Effector CD8-positive, alpha-beta T cell (primary cell): ENCODE data around the gene JAG2.

ENCODE experiments used
- DNase-seq: peaks from one replicate; lab custom pipeline; 2025; lab: John Stamatoyannopoulos, UW

JAG2 gene

DNA sequence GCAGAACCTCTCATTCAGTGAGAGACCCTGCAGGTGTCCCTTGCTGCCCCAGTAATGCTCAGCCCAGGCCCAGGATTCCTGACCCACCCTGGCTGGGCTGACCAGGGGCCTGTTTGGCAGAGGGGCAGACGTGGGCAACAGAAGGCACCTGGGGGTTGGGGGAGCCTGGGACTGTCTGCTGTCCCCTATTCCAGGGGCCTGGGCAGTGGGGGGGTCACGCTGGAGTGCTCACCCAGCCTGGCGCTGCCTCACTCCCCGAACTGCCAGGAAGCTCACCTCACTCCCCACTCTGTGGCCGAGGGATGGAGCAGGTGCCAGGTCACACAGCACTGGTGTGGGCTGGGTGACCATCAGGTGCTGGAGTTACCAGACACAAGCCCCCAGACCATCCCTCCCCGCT is 35.1 kb upstream of the JAG2 start:
- DNase-seq = no peak

DNA sequence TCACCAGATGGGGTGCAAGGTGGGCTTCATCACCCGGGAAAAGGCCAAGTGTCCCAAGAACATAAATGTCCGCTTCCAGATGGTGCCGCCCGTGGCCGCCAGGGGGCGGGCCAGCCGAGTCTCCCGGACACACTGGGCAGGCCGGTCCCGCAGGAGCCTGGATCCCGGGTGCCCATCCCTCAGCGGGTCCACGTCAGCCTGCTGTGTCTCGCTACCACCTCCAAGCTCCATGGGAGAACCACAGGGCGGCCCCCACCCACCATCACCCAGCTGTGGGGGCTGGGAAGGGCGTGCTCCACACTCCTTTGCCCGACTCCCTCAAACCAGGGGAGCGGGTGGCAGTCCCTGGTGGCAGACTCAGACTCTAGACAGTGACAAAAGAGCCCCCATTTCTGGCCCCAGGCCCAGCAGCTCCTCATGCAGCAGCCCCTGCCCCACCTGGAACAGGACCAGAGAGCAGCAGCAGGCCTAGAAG is 34.5 kb upstream of the JAG2 start:
- peak; percentile 44 for DNase-seq

DNA sequence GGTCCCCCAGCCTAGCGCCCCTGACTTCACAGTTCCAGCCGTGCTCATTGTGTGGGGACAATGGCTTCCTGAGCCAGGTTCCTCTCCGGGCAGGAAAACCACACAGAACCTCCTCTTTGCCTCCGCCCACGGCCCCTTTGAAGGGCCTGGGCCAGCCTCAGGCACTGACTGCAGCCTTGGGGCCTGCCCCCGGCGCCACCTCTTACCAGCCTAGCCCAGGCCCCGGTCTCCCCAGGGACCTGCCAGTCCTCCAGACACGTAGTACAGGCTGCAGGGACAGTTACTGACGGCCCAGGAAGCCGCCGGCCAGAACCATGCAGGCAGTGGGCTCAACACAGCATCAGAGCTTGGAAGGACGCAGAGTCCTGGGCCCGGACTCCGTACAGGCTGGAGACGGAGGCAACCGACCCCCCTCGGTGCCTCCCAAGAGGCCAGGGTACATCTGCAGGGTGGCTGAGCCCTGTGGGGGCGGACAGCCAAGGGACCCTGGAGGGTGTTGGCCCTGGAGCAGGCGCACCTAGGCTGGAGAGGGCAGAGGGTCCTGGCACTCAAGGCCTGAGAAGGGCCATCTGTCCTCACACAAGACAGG is 33.4 kb upstream of the JAG2 start:
- no peak for DNase-seq

DNA sequence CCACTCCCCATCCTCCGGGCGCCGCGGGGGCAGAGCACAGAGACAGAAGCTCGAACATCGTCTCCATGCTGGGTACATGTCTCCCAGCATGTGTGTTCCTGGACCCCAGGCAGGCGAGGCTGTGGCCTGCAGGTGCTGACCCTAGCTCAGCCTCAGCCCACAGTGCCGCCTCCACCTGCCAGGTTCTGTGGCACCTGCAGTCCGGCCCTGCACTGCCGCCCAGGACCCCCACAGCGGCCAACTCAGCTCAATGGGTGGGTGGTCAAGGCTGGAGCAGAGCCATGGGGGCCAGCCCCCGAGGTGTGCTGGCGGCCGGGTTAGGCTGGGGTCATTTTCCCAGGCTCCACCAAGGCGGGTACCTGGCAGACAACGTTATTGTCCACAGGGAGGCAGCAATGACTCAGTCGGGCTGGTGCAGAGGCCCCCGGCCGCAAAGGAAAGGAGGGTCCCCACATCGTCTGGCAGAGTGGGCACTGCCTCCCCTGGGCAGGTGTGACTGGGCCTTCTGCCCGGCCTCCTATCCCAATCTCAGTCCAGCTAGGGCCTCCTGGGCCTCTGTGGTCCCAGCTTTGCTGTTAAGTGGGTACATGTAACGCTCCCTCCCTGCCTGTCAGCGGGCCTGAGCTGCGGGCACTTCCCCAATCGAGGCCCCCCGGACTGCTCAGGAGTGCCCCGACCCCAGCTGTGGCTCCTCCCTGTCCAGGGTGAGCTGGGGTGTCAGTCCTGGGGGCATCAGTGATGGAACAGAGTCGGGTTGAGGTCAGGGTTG is 32.8 kb upstream of the JAG2 start:
- DNase-seq = no peak

DNA sequence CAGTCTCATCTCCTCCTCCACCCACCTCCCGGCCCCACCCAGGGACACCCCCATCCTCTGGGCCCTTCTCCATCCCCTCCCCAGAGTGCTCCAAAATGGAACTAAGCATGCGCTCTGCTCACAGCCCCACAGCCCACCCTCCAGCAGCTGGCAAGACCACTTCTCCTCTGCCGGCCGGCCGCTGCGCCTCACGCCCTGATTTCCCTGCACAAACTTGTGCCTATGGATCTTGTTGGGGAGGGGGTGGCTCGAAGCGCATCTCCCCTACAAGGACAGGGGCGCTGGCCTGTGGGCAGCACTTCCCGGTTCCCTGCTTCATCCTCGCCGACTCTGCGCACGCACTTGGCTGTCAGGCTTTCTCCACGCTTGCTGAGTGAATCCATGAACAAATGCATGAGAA is 32.1 kb upstream of the JAG2 start:
- no peak for DNase-seq

DNA sequence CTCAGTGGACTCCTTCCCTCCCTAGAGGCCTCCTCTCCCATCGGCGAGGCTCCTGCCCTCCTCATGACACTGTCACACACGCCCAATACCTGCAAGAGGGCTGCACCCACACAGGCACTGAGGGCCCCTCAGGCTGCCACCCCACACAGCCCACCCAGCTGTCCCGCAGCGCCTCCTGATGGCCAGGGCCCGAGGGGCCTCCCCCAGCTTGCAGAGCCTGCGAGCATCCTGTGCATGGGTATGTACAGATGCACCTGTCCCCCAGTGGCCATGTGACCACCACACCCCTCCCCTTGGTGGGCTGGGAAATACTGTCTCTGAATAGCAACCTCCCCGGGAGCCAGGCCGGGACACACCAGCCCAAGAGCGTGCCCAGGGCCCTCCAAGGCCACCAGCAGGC is 31.5 kb upstream of the JAG2 start:
- DNase-seq = no peak

DNA sequence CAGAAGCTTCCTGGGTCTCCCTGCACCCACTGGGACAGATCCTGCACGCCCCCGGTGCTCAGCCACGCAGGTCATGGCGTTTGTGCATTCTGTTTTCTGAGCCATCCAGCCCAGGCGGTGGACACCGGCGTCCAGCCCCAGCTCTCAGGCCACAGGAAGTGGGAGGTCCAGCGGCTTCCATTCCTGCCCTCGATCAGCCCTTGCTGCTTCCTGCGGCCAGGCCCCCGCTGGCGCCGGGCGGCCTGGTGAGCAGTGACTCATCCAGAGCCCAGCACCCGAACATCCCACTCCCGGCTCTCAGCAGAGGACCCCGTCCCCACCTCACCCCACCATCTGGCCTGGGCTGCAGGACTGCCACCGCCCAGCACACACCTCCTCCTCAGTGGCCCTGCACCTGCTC is 30.5 kb upstream of the JAG2 start:
- DNase-seq = no peak

DNA sequence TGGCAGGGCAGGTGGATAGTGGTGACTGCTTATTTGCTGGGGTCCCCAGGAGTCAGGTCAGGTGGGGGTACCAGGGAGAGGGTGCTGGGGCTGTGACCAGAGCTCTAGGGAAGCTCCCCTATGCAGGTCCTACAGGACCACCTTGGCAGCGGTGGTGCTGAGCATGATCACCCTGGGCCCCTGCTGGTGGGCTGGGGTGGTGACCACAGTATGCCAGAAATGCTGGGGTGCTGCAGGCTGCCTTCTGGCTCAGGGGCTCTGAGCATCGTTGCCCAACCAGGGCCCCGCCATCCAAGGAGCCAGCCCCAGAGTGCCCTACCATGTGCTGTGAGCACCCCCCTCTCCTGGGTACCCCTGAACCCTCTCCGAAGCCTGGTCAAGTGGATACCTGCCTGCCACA is 30.0 kb upstream of the JAG2 start:
- no peak for DNase-seq

DNA sequence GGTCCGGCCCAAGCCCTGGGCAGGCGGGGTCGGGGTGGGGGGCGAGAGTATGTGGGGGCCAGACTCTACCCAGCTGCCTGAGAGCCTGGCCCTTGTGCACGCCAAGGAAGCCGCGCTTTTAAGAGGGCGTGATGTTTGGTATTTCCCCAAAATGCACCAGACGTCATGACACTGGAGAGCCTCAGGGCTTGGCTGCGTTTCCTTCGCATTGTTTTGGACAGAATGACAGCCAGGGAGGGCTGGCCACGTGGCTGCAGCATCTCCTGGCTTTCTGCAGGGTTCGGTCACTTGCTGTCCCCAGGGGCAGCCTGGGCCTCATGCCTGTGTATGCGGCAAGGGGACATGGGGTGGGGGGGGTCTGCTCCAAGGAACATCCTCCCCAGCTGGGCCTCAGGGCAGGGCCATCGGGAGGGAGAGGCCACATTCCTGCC is 28.6 kb upstream of the JAG2 start:
- DNase-seq = no peak

DNA sequence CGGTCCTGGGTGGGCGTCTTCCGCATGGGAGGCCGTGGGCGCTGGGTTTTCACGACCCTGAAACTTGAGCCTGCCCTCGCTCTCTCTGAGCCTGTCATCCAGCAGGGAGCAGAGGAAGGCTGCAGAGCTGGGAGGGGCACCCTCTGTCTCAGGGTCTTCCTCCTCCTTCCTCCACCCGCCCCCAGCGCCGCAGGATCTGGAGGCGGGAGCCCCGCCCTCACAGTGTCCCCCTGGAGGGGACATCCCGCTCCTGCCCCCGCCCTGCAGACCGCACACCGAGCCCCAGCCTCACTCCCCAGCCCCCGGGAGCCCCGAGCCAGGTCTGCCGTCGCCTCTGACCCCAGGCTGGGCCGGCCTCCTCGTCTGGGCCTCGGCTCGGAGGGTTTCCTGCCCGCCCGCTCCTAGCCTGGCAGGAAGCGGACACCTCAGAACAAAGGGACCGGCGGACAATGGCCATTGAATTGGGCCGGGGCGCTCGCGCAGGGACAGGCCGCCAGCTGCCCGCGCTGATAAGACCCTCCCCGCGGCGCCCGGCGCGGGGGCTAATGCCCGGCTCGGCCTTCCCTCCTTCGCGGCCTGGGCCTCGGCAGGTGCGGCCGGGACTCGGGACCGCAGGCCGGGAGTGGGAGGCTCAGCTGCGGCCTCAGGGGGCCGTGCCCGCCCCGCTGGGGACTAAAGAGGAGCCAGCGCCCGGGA is 27.8 kb upstream of the JAG2 start:
- DNase-seq = no peak

DNA sequence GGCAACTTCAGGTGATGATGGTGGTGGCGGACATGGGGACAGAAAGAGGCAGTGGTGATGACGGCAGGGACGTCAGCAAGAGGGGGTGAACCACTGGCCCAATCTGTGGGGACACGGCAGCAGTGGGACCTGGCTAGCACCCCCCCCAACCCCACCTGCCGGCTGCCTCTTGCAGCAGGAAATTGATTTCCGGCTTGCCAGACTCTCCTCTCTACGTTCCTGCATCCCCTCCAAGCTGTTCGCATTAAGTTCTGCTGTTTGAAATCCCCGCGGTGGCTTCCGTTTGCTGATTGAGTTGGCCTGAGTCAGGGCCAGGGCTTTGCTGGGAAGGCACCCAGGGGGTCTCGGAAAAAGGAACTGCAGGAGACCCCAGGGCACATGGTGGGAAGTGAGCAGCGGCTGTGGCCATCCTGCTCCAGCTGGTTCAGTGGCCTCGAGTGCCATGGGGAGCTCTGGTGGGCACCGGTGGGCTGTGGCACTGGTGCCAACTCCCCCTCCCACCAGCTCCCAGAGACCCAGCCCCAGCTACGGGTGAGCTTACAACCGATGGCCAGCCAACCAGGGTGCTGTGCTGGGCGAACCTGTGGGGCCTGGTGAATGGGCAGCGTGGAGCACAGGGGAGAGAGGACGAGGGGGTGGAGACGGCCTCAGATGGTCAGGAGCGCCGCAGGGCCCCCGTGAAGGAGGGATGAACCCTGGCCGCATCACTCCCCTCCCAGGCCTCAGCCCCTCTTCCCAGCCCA is 27.1 kb upstream of the JAG2 start:
- DNase-seq = no peak

DNA sequence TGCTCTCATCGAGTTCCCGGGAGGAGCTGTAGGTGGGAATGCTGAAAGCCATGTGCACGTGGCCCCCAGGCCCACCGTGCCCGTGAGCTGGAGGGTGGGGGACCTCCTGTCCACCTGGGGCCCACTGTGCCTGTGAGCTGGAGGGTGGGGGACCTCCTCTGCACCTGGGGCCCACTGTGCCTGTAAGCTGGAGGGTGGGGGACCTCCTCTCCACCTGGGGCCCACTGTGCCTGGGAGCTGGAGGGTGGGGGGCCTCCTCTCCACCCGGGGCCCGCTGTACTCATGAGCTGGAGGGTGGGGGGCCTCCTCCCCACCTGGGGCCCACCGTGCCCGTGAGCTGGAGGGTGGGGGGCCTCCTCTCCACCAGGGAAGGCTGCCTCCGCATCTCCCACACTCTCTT is 26.5 kb upstream of the JAG2 start:
- no peak for DNase-seq

DNA sequence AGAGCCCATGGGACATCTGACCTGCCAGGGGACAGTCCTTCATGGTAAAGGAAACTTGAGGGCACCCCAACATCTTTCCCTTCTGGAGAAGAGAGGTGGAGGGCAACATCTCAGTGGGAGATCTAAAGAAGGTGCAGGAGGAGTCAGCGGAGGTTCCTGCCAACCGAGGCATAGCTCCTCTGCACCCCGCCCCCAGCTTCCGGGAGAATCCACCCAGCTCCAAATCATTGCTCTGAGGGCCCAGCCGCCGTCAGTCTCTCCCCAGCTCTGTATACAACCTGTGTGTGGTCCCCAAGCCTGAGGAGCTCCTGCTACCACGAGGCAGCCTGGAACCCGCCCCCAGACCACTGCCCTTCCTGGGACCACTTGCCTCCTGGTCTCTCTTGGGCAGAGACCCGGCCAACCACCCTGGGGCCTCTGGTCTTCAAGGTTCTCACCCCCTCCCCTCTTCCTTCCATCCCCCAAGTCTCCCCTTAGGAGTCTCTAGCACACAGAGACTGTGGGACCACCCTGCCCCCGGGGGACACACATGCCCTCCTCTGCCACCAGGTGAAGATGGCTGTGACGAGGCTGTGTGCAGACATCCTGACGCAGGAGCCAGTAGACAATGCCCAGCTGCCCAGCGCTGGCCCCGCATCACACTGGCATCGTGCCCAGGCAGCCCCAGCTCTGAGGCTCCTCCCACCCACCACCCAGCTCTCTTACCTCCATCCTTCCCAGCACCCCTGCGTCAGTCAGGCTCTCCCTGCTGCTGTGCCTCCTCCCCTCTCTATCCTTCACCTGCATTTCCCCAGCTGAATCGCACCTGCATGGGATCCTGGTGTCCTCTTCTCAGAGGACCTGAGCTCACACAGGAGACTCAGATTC is 25.6 kb upstream of the JAG2 start:
- DNase-seq = peak; percentile 8

DNA sequence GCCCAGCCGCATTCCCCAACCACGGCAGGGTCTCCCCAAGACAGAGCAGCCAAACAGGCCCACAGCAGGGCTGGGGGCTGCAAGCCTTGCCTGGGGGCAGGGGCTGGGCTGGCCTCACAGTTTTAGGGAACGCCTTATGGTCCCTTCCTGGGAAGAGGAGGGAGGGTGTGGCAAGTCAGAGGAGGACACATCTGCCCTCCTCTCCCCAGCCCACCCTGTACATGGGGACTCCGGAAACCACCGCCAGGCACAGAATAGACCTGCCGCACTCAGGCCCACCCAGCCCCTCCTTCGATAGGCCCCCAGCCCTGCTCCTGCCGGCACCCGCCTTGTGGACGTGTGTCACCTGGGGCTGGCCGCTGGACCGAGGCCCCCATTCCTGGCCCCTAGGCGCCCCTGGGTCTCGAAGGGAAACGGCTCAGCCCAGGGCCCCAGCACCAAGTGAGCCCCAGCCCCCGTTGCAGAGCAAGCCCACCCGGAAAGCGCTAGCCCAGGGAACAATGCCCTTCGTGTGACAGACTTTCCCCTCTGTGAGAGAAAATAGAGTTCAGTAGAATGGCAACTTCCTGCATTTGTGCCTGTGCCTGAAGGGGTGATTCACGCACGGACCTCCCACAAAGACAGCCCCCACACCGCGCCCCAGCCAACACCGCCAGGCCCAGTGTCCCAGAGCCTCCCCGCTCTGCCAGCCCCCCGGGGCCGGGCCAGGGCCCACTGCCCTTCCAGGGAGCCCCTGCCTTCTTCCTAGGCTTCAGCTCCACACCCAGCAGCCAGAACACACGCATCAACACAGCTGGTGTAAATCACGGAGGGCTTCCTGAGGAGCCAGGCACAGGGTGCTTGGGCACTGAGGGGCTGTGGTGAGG is 24.5 kb upstream of the JAG2 start:
- DNase-seq = no peak

DNA sequence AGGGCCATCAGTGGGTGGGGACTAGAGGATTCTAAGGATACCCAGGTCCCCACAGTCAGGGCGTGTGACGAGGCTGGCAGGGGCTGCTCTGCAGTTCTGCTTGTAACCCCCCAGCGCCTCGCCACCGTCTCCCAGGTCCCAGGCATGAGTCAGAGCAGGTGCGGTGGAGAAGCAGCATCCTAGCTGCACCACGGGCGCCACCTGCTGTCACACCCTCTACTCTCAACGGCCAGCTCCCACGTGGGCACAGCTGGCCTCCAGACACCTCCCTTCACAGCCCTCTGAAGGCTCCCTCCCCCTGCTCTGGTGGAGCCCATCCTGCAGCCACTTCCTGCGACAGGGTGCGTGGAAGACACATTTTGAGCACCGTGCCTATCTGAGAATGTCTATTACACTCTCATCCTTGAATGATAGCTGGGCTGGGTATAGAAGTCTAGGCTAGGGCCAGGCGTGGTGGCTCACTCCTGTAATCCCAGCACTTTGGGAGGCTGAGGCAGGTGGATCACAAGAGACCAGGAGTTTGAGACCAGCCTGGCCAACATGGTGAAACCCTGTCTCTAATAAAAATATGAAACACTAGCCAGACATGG is 19.5 kb upstream of the JAG2 start:
- DNase-seq = no peak

DNA sequence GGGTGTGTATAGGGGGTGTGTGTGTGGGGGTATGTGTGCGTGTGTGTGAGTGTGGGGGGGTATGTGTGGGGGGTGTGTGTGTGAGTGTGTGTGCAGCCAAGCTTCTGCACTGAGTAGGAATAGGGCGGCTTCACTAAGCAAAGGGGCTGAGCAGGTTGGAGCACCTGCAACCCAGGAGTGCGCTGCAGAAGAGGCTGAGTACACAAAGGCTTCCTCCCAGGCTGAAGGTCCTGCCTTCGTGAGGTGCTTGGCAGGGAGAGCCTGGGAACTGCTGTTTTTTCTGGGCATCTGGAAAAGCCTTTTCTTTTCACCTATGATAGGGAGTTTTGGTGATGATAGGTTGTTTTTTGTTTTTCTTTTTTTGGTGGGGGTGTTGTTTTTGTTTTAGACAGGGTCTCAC is 18.5 kb upstream of the JAG2 start:
- no peak for DNase-seq

DNA sequence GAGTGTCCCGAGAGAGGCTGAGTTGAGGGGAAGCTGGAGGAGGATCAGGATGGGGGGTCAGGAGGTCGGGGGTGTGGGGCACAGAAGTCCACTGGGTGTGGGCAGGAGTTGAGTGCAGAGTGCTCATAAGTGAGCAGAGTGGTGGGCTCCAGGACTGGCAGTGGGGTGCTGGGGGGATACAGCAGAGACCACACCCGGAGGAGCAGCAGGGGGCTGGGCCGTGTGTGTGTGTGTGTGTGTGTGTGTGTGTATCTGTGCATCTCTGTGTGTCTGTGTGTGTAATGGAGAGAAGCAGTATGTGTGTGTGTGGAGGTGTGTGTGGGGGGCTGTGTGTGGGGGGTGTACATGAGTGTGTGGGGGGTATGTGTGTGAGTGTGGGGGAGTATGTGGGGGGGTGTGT is 17.4 kb upstream of the JAG2 start:
- no peak for DNase-seq

DNA sequence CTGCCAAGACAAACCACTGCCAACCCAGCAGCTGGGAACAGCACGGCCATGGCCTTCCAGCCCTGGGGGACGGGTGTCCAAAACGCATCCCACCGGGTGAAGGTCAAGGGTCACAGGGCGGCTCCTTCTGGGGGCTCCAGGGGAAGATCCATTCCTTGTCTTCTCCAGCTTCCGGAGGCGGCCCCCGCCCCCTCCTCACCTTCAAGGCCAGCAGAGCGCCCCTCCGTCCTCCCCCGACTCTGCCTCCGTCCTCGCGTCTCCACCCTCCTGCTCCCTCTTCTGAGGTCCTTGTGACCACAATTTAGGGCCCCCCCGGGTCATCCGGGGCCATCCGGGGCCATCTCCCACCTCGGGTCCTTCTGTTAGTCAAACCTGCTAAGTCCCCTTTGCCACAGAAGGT is 16.4 kb upstream of the JAG2 start:
- no peak for DNase-seq

DNA sequence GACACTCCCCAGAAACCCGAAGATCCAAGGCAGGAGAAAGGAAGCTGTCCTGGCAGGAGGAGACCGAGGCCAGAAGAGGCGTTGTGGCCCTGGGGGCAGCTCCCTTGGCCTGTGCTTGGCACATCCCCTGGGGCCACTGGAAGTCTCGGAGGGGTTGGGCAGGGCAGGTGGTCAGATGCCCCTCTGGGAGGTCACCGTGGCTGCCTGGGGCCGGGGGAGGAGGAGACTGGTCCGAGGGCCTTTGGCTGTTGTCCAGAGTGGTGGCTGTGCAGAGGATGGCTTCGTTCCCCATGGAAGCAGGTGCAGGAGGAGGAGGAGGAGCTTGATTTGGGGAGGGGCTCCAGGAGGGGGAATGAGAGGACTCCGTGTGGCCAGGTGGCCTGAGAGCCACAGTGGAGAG is 15.9 kb upstream of the JAG2 start:
- DNase-seq = no peak
